HG02840 (cell line): ENCODE data around the gene CEP43.

Experiments used
- ATAC-seq: cut with Tn5 transposase; IDR thresholded peaks from one replicate; pipeline ENCODE4 v1.9.1; 2021; ENCODE audit warnings: mild to moderate bottlenecking, moderate library complexity, moderate number of reproducible peaks; ENCODE audit not compliant: unreplicated experiment, low FRiP score

CEP43 gene, protein sequence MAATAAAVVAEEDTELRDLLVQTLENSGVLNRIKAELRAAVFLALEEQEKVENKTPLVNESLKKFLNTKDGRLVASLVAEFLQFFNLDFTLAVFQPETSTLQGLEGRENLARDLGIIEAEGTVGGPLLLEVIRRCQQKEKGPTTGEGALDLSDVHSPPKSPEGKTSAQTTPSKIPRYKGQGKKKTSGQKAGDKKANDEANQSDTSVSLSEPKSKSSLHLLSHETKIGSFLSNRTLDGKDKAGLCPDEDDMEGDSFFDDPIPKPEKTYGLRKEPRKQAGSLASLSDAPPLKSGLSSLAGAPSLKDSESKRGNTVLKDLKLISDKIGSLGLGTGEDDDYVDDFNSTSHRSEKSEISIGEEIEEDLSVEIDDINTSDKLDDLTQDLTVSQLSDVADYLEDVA

DNA sequence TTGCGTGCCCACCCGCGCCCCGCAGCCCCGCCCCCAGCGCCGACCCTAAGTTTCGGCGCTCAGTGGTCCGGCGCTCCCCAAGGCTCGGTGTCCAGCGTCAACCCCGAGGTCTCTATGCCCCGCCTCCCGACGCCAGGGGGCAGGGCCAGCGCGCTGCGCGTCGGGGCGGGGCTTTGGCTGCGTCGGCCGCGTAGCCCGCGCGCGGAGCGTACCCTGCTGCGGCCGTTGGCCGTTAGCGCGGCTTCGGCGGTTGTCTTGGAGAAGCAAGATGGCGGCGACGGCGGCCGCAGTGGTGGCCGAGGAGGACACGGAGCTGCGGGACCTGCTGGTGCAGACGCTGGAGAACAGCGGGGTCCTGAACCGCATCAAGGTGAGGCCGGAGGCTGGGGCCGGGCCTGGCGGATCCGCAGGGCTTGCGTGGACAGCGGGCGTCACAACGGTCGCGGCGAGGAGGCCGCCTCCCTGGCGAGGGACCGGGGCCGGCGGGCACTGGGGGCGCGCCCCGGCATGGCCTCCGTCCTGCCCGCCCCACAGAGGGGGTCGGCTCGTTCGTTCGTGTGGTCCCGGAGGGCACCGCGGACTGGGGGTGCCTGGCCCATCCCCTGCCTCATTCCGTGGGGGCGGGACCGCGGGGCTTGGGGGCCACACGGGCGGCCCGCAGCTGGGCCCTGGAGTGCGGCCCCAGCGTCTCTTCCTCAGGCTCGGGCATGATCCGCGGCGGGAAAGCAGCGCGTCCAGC, at the start of gene CEP43:
TSS of gene CEP43 (plus strand) at position 253 of the 739 bp plus-strand sequence. CDS start at position 269, 16 bp downstream.
- ATAC-seq, result peak; percentile 89

- ATAC-seq, result peak; percentile 0
Observed at GRCh38 chr6:166949528-166950442, 49.4 kb upstream of the CEP43 start.

DNA sequence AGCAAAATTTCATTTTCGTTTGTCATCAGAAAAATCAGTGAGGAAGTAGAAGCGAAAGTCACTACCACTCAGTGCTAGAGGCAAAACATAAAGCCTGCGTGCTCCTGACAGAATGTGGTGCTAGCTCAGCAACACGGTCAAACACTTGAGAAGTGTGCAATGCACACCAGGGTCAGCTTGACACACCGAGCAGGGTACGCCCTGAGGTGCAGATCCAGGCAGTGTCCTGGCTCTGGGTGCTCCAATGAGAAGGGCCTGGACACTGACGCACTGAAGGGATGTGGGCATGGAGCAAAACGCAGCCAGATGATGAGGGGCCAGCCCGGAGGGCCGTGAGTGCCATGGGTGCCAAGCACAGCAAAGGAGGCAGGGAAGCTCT, 48.8 kb upstream of the CEP43 start:
- ATAC-seq, result peak; percentile 38

DNA sequence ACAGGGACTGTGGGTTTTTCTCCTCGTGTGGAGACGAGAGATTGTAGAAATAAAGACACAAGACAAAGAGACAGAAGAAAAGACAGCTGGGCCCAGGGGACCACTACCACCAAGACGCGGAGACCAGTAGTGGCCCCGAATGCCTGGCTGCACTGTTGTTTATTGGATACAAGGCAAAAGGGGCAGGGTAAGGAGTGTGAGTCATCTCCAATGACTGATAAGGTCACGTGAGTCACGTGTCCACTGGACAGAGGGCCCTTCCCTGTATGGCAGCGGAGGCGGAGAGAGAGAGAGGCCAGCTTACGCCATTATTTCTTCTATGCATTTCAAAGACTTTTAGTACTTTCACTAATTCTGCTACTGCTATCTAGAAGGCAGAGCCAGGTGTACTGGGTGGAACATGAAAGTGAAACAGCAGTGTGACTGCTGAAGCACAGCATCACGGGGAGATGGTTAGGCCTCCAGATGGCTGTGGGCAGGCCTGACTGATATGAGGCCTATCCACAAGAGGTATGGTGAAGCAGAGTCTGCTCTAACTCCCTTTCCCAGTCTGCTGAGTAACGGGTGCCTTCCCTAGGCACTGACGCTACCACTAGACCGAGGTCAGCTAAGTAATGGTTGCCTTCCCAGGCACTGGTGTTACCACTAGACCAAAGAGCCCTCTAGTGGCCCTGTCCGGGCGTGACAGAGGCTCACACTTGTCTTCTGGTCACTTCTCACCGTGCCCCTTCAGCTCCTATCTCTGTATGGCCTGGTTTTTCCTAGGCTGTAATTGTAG, 48.1 kb upstream of the CEP43 start:
- ATAC-seq, result peak; percentile 92

GRCh38 chr6:166951670-166952060, 47.5 kb upstream of the CEP43 start:
- no peak for ATAC-seq

DNA sequence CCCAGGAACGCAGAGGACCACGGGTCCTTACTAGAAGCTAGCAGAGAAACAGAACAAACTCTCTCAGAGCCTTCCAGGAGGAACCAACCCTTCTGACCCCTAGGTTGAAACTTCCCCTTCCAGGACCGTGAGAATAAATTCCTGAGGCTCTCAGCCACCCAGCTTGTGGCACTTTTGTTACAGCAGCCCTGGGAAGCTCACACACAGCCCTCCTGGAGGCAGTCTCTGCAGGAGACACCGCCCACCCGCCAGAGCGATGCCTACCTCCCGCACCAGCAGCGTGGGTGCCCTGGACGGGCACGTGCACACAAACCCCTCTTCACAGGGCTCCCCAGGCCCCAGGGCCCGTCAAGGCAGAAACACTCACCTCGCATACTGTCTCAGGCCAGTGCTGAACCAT, 47.1 kb upstream of the CEP43 start:
- no peak for ATAC-seq

DNA sequence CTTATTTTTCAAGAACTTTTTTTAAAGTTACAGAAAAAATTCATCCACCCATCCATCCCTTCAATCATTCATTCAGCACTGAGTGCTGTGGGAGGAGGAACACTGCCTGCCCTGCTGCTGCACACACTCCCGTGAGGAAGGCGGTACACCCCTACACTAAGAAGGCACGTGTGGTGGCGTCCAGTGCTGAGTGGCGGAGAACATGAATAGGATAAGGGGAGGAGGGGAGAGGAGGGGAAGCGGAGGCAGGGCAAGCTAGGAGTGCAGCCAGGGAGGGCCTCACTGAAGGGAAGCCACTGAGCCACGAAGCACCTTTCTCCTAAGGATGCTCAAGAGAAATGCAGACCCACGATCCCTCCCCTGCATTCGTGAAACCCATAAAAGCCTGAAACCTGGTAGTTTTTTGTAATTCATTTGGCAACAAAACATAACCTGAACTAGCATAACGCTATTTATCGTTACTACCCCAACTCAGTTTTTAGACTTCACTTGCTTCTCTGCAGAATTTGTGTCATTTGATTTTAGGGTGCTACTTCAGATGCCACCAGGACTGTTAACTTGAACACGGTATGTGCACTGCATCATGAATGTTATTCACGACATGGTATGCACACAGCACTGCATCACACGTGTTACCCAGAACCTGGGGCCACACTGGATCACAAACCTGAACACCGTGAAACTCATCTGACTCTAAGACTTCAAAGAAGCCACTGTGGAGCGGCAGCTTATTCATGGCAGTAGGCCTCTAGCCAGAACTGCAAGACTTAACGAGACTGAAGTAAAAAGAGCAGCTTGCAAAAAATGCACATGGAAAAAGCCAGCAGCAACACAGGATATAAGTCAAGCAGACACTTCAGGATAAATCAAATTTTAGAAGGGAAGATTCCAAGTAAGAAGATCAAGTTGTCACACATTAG, 46.4 kb upstream of the CEP43 start:
- ATAC-seq, result no peak

GRCh38 chr6:166954118-166954713, 45.0 kb upstream of the CEP43 start:
- no peak for ATAC-seq

DNA sequence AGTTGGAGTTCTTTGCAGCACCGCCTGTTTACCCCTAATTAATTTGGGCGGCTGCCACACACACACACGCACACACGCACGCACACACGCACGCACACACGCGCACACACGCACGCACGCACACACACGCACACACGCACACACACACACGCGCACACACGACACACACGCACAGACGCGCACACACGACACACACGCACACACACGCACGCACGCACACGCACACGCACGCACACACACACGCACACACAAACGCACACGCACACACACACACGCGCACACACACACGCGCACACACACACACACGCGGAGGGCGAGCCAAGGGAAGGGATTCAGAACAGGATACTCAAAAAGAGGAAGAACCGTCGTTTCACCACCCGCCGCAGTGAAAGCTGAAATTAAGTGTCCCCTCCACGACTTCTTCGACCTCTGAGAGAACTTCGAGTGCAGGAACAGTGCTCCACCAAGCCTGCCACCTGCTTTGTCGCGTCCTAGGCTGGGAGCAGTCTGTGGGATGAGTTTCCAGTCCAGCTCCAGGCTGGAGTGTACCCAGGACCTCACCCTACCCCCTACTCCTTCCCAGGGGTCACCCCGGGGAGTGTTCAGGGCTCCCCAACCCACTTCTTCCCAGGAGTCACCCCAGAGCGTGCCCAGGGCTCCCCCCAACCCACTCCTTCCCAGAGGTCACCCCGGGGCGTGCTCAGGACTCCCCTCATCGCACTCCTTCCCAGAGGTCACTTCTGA, 43.9 kb upstream of the CEP43 start:
- no peak for ATAC-seq

DNA sequence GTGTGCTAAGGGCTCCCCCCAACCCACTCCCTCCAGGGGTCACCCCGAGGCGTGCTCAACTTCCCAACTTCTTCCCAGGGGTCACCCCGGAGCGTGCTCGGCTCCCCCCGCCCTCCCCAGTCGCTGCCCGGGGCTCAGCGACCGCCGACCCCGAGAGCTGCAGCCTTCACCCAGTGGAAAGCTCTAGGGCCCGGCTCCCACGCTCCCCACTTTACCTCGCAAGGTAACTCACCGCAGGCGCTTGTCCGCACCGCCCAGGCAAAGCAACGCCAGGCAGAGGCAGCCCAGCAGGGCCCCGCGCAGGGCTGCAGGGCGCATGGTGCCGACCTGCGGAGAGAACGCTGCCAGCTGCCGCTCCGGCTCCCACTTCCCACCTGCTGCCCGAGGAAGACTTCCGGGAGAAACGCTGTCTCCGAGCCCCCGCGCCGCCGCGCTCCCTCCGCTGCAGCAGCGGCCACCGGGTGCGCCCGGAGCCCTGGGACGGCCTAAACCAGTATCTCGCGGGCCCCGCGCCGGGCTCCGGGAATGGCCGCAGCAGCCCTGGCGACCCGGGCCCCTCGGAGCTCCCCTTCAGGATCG, 43.2 kb upstream of the CEP43 start:
- ATAC-seq, result peak; percentile 3

GRCh38 chr6:166956444-166957086, 42.6 kb upstream of the CEP43 start, which contains the start of gene RNASET2:
RNASET2 (minus strand) TSS chr6:166956550; CDS start chr6:166956182, 368 bp downstream.
- peak; percentile 60 for ATAC-seq

- peak; percentile 33 for ATAC-seq
Observed at GRCh38 chr6:166957087-166957804, 42.0 kb upstream of the CEP43 start.

DNA sequence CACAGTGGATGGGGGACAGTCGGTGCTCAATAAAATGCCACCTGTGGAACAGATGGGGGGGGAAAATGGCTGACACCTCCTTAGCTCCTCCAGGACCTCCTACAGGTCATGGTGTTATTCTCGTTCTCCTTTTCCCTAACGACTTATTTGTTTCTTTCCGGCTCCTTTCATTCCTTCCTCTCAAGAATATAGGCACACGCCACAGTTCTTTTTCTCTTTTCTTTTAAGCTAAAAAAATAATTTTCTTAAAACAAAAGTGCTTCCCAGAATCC, 41.5 kb upstream of the CEP43 start:
- no peak for ATAC-seq

GRCh38 chr6:166958926-166959861, 40.0 kb upstream of the CEP43 start:
- no peak for ATAC-seq

- no peak for ATAC-seq
Observed at GRCh38 chr6:166959911-166960608, 39.1 kb upstream of the CEP43 start.
